HEK293 (cell line): ENCODE data around the gene C19orf25.

ENCODE experiments used
- CTCF ChIP-seq: fragments of 450-650 bp; formaldehyde crosslinking; IDR thresholded peaks from 2 replicates; pipeline ENCODE4 v1.5.1; 2016; ENCODE audit warnings: missing biosample characterization, missing genetic modification characterization
- GLIS1 ChIP-seq: fragments of 450-650 bp; formaldehyde crosslinking; IDR thresholded peaks from 2 replicates; pipeline ENCODE4 v1.5.1; 2016; ENCODE audit warnings: missing biosample characterization, missing genetic modification characterization
- HIC1 ChIP-seq: fragments of 450-650 bp; formaldehyde crosslinking; IDR thresholded peaks from 2 replicates; pipeline ENCODE4 v1.5.1; 2016; ENCODE audit warnings: missing biosample characterization, missing genetic modification characterization
- HOXD13 ChIP-seq: sonication (generic); formaldehyde crosslinking; IDR thresholded peaks from 2 replicates; pipeline ENCODE4 v1.8.0; 2022; ENCODE audit warnings: missing genetic modification reagents, borderline replicate concordance
- KLF9 ChIP-seq: fragments of 450-650 bp; formaldehyde crosslinking; IDR thresholded peaks from 2 replicates; pipeline ENCODE4 v1.5.1; 2016; ENCODE audit warnings: missing biosample characterization, missing genetic modification characterization, low read depth
- PATZ1 ChIP-seq: fragments of 450-650 bp; formaldehyde crosslinking; IDR thresholded peaks from 2 replicates; pipeline ENCODE4 v1.5.1; 2016; ENCODE audit warnings: missing biosample characterization, missing genetic modification characterization
- PRDM6 ChIP-seq: fragments of 450-650 bp; formaldehyde crosslinking; IDR thresholded peaks from 2 replicates; pipeline ENCODE4 v1.5.1; 2017; ENCODE audit warnings: missing biosample characterization, missing genetic modification characterization
- SCRT1 ChIP-seq: fragments of 450-650 bp; formaldehyde crosslinking; IDR thresholded peaks from 2 replicates; pipeline ENCODE4 v1.5.1; 2016; ENCODE audit warnings: missing biosample characterization, missing genetic modification characterization, borderline replicate concordance
- SP2 ChIP-seq: fragments of 450-650 bp; formaldehyde crosslinking; IDR thresholded peaks from 2 replicates; pipeline ENCODE4 v1.5.1; 2016; ENCODE audit warnings: missing biosample characterization, missing genetic modification characterization
- ZBTB11 ChIP-seq: fragments of 450-650 bp; formaldehyde crosslinking; conservative IDR thresholded peaks from 2 replicates; pipeline ENCODE4 v1.5.1; 2016; ENCODE audit warnings: low read depth, missing biosample characterization, missing genetic modification characterization
- ZBTB48 ChIP-seq: fragments of 450-650 bp; formaldehyde crosslinking; IDR thresholded peaks from 2 replicates; pipeline ENCODE4 v1.5.1; 2016; ENCODE audit warnings: missing biosample characterization, missing genetic modification characterization
- ZBTB8A ChIP-seq: fragments of 450-650 bp; formaldehyde crosslinking; IDR thresholded peaks from 2 replicates; pipeline ENCODE4 v1.5.1; 2016; ENCODE audit warnings: missing biosample characterization, missing genetic modification characterization
- ZFP41 ChIP-seq: fragments of 450-650 bp; formaldehyde crosslinking; IDR thresholded peaks from 2 replicates; pipeline ENCODE4 v1.5.1; 2016; ENCODE audit warnings: missing biosample characterization, missing genetic modification characterization, borderline replicate concordance
- ZNF157 ChIP-seq: fragments of 450-650 bp; formaldehyde crosslinking; IDR thresholded peaks from 2 replicates; pipeline ENCODE4 v1.5.1; 2016; ENCODE audit warnings: missing biosample characterization, missing genetic modification characterization
- ZNF16 ChIP-seq: fragments of 450-650 bp; formaldehyde crosslinking; IDR thresholded peaks from 2 replicates; pipeline ENCODE4 v1.5.1; 2016; ENCODE audit warnings: low read depth, missing biosample characterization, missing genetic modification characterization
- ZNF221 ChIP-seq: fragments of 450-650 bp; formaldehyde crosslinking; IDR thresholded peaks from 2 replicates; pipeline ENCODE4 v1.5.1; 2017; ENCODE audit warnings: missing biosample characterization, missing genetic modification characterization, borderline replicate concordance
- ZNF26 ChIP-seq: fragments of 450-650 bp; formaldehyde crosslinking; IDR thresholded peaks from 2 replicates; pipeline ENCODE4 v1.5.1; 2016; ENCODE audit warnings: missing biosample characterization, missing genetic modification characterization
- ZNF433 ChIP-seq: fragments of 450-650 bp; formaldehyde crosslinking; IDR thresholded peaks from 2 replicates; pipeline ENCODE4 v1.5.1; 2016; ENCODE audit warnings: missing biosample characterization, missing genetic modification characterization, low read depth
- ZNF513 ChIP-seq: fragments of 450-650 bp; IDR thresholded peaks from 2 replicates; pipeline ENCODE4 v1.5.1; 2018; ENCODE audit warnings: missing biosample characterization, missing genetic modification characterization
- ZNF548 ChIP-seq: fragments of 450-650 bp; formaldehyde crosslinking; IDR thresholded peaks from 2 replicates; pipeline ENCODE4 v1.5.1; 2016; ENCODE audit warnings: missing biosample characterization, missing genetic modification characterization
- ZNF560 ChIP-seq: fragments of 450-650 bp; formaldehyde crosslinking; IDR thresholded peaks from 2 replicates; pipeline ENCODE4 v1.5.1; 2017; ENCODE audit warnings: missing biosample characterization, missing genetic modification characterization, borderline replicate concordance
- ZNF701 ChIP-seq: fragments of 450-650 bp; formaldehyde crosslinking; IDR thresholded peaks from 2 replicates; pipeline ENCODE4 v1.5.1; 2016; ENCODE audit warnings: missing biosample characterization, missing genetic modification characterization
- ZNF777 ChIP-seq: fragments of 450-650 bp; formaldehyde crosslinking; IDR thresholded peaks from 2 replicates; pipeline ENCODE4 v1.5.1; 2017; ENCODE audit warnings: missing biosample characterization, missing genetic modification characterization, borderline replicate concordance
- ZNF785 ChIP-seq: fragments of 450-650 bp; formaldehyde crosslinking; IDR thresholded peaks from 2 replicates; pipeline ENCODE4 v1.5.1; 2016; ENCODE audit warnings: missing biosample characterization, missing genetic modification characterization

The C19orf25 gene

GRCh38 chr19:1503089-1503924 lies 24.3 kb upstream of the C19orf25 start (continued):
- no peak for TF ChIP-seq PRDM6 (tag by site-specific recombination)
- no peak for TF ChIP-seq ZNF16 (tag by site-specific recombination)
- no peak for TF ChIP-seq ZNF26 (tag by site-specific recombination)
- no peak for TF ChIP-seq ZNF433 (tag by site-specific recombination)
- peak; percentile 92 for TF ChIP-seq GLIS1
- 0 out of 2 replicates have a peak, but pooled peaks have one; percentile 16 for TF ChIP-seq KLF9 (tag by site-specific recombination)
- peak; percentile 95 for TF ChIP-seq CTCF (tag by site-specific recombination)
- no peak for TF ChIP-seq ZNF157 (tag by site-specific recombination)
- no peak; the same call in 1 of the 2 replicates for TF ChIP-seq ZNF777 (tag by site-specific recombination)
- TF ChIP-seq ZNF560 (tag by site-specific recombination) = no peak
- no peak for TF ChIP-seq HOXD13 (CRISPR knock-in tag)
- TF ChIP-seq ZNF548 (tag by site-specific recombination) = no peak
- TF ChIP-seq ZNF785 (tag by site-specific recombination) = peak; percentile 91
- no peak for TF ChIP-seq ZNF513 (tag by site-specific recombination)
- no peak for TF ChIP-seq ZNF221 (tag by site-specific recombination)
- TF ChIP-seq SCRT1 = no peak
- TF ChIP-seq ZBTB8A (tag by site-specific recombination) = peak; percentile 96
- no peak; the same call in none of the 2 replicates for TF ChIP-seq HIC1 (tag by site-specific recombination)
- TF ChIP-seq ZBTB11 (tag by site-specific recombination) = no peak
- no peak for TF ChIP-seq ZFP41
- no peak for TF ChIP-seq ZNF701 (tag by site-specific recombination)
- TF ChIP-seq SP2 (tag by site-specific recombination) = peak; percentile 59
- TF ChIP-seq PATZ1 = peak; percentile 96
- TF ChIP-seq ZBTB48 = peak; percentile 93; the same call in 1 of the 2 replicates
